HepG2 (cell line): ENCODE results near the gene TBX3. TPM values are rescaled to one million over a fixed set of nuclear protein-coding genes. Genes with fewer than 3 reads are reported as not detected.

Experiments
- ARNT2 ChIP-seq: sonication (generic); formaldehyde crosslinking; IDR thresholded peaks from 2 replicates; pipeline ENCODE4 v1.8.0; 2022; ENCODE audit warnings: mild to moderate bottlenecking, low read depth, missing genetic modification reagents, moderate library complexity
- EHMT2 ChIP-seq: fragments of 200-600 bp; sonication (generic); IDR thresholded peaks from 2 replicates; pipeline ENCODE4 v1.7.0; 2017; ENCODE audit warnings: antibody characterized with exemption, low read depth, low read length, borderline replicate concordance
- GABPB1 ChIP-seq: IDR thresholded peaks from 2 replicates; pipeline ENCODE4 v1.6.1; 2016; ENCODE audit warnings: mild to moderate bottlenecking, missing genetic modification reagents, moderate library complexity, missing compliant biosample characterization
- JUND ChIP-seq: sonication (generic); formaldehyde crosslinking; IDR thresholded peaks from 2 replicates; pipeline ENCODE4 v1.8.0; 2022; ENCODE audit warnings: mild to moderate bottlenecking, missing genetic modification reagents
- MAF1 ChIP-seq: sonication (generic); formaldehyde crosslinking; IDR thresholded peaks from 2 replicates; pipeline ENCODE4 v1.5.0; 2020; ENCODE audit warnings: missing genetic modification reagents, borderline replicate concordance
- MXD4 ChIP-seq: IDR thresholded peaks from 2 replicates; pipeline ENCODE4 v1.6.1; 2016; ENCODE audit warnings: mild to moderate bottlenecking, missing biosample characterization, missing genetic modification reagents
- NFATC3 ChIP-seq: sonication (generic); formaldehyde crosslinking; IDR thresholded peaks from 2 replicates; pipeline ENCODE4 v1.5.1; 2020; ENCODE audit warnings: mild to moderate bottlenecking, missing genetic modification reagents
- ONECUT2 ChIP-seq: sonication (generic); formaldehyde crosslinking; IDR thresholded peaks from 2 replicates; pipeline ENCODE4 v1.4.0; 2020; ENCODE audit warnings: missing genetic modification reagents
- PAWR ChIP-seq: sonication (generic); formaldehyde crosslinking; IDR thresholded peaks from 2 replicates; pipeline ENCODE4 v1.4.0; 2020; ENCODE audit warnings: missing genetic modification reagents, mild to moderate bottlenecking, borderline replicate concordance
- SAFB2 ChIP-seq: sonication (generic); formaldehyde crosslinking; IDR thresholded peaks from 2 replicates; pipeline ENCODE4 v1.5.1; 2020; ENCODE audit warnings: missing genetic modification reagents, low read depth, mild to moderate bottlenecking, borderline replicate concordance
- TAF15 ChIP-seq: fragments of 200-400 bp; formaldehyde crosslinking; IDR thresholded peaks from one replicate; pipeline ENCODE4 v1.6.1; 2018; ENCODE audit warnings: mild to moderate bottlenecking, low read depth, low read length; ENCODE audit not compliant: poor library complexity, severe bottlenecking
- THYN1 ChIP-seq: sonication (generic); formaldehyde crosslinking; IDR thresholded peaks from 2 replicates; pipeline ENCODE4 v1.8.1; 2023; ENCODE audit warnings: low read depth, mild to moderate bottlenecking, moderate library complexity, missing genetic modification reagents, borderline replicate concordance
- TP53 ChIP-seq: sonication (generic); formaldehyde crosslinking; conservative IDR thresholded peaks from 2 replicates; pipeline ENCODE4 v1.4.0; 2020; ENCODE audit warnings: missing genetic modification reagents
- ZC3H13 ChIP-seq: sonication (generic); formaldehyde crosslinking; IDR thresholded peaks from 2 replicates; pipeline ENCODE4 v1.8.1; 2023; ENCODE audit warnings: mild to moderate bottlenecking, missing genetic modification reagents, moderate library complexity
- ZFY ChIP-seq: sonication (generic); formaldehyde crosslinking; IDR thresholded peaks from 2 replicates; pipeline ENCODE4 v1.4.0; 2020; ENCODE audit warnings: missing genetic modification reagents
- ZNF180 ChIP-seq: sonication (generic); formaldehyde crosslinking; IDR thresholded peaks from 2 replicates; pipeline ENCODE4 v1.4.0; 2020; ENCODE audit warnings: low read depth, missing genetic modification reagents, borderline replicate concordance
- ZNF232 ChIP-seq: sonication (generic); formaldehyde crosslinking; IDR thresholded peaks from 2 replicates; pipeline ENCODE4 v1.4.0; 2020; ENCODE audit warnings: missing genetic modification reagents, borderline replicate concordance
- ZNF550 ChIP-seq: sonication (generic); formaldehyde crosslinking; IDR thresholded peaks from 2 replicates; pipeline ENCODE4 v1.4.0; 2020; ENCODE audit warnings: mild to moderate bottlenecking, missing genetic modification reagents, borderline replicate concordance
- ZNF737 ChIP-seq: sonication (generic); formaldehyde crosslinking; IDR thresholded peaks from 2 replicates; pipeline ENCODE4 v1.5.0; 2020; ENCODE audit warnings: missing genetic modification reagents, mild to moderate bottlenecking, borderline replicate concordance
- ZNF878 ChIP-seq: sonication (generic); formaldehyde crosslinking; IDR thresholded peaks from 2 replicates; pipeline ENCODE4 v1.8.1; 2023; ENCODE audit warnings: mild to moderate bottlenecking, missing genetic modification reagents, moderate library complexity
- polyA plus RNA-seq, 8 experiments: library from polyadenylated mRNA; depleted of rRNA in 3 of 8; stranded (reverse) in 7 of 8; unstranded in 1 of 8; fragments of >200 nt; fragmentation: Illumina TruSeq in 4 of 8; extraction: Trizol in 4 of 8; gene quantifications; 2 replicates each; pipeline versions ENCODE4 v1.2.1 to v1.2.3, GENCODE V29; 2011 to 2016; ENCODE audit warnings: low read depth in 4 of 8, missing spikeins in 1 of 8, mixed read lengths in 1 of 8; ENCODE audit not compliant: insufficient read depth in 1 of 8
- total RNA-seq, 5 experiments: library from RNA; depleted of rRNA; stranded (reverse); fragments of >200 nt; fragmentation: Illumina TruSeq; extraction: Trizol; gene quantifications; 2 replicates each; pipeline ENCODE4 v1.2.3, GENCODE V29; 2016; ENCODE audit warnings: low read depth in 1 of 5
- TF ChIP-seq, protein P1 (sequence below): conservative IDR thresholded peaks from 2 replicates; pipeline ENCODE4 v1.6.1; 2018; ENCODE audit warnings: missing genetic modification reagents
- TF ChIP-seq, protein P2 (sequence below): sonication (generic); formaldehyde crosslinking; IDR thresholded peaks from 2 replicates; pipeline ENCODE4 v1.4.0; 2020; ENCODE audit warnings: missing genetic modification reagents, low read depth, mild to moderate bottlenecking, borderline replicate concordance
- TF ChIP-seq, protein P3 (sequence below): IDR thresholded peaks from 2 replicates; pipeline ENCODE4 v1.4.0; 2020; ENCODE audit warnings: mild to moderate bottlenecking, missing genetic modification reagents
- TF ChIP-seq, protein P4 (sequence below): sonication (generic); formaldehyde crosslinking; IDR thresholded peaks from 2 replicates; pipeline ENCODE4 v1.5.0; 2020; ENCODE audit warnings: missing genetic modification reagents

The TBX3 gene
- total and polyA plus RNA-seq, 2 of the 13 experiments (the other 11 are each of a cell fraction or from before 2014, with no cell fraction given) = 27.1 to 42.4 TPM

DNA sequence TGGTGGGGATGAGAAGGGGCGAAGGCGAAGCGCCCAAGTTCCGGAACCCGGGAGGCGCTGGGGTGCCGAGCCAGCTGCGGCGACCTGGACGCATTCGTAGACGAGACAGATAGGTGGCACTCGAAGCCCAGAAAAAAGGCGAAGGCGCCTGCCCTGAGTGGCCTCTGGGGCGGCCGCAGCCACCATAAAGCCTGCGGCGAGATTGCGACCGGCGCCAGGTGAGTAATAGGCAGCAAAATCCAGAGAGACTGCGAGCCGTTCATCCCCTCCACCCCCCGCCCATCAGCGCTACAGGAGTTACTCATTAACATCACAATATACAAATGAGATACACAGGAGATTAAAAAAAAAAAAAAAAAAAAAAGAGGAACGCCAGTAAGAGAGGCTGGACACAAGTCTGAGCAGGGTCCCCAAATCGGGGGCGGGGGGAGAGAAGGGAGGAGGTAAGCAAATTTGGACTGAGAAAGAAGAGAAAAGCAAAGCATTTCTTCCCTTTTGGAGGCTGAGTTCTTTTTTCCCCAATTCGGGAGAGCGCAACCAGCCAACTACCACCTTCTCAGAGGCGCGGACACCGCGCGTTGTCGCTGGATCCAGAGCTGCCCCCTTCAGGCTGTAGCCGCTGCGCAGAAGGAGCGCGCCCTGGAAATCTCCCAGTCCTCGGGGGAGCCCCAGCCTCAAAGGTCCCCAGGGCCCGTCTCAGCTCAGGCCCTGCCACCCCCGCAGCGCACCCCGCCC is 15.7 kb downstream of the TBX3 start (continued):
- TF ChIP-seq NFATC3 (CRISPR knock-in tag) = no peak
- peak; percentile 55; the same call in 1 of the 2 replicates for TF ChIP-seq GABPB1 (CRISPR knock-in tag)
- no peak for TF ChIP-seq EHMT2
- TF ChIP-seq, protein P1, sequence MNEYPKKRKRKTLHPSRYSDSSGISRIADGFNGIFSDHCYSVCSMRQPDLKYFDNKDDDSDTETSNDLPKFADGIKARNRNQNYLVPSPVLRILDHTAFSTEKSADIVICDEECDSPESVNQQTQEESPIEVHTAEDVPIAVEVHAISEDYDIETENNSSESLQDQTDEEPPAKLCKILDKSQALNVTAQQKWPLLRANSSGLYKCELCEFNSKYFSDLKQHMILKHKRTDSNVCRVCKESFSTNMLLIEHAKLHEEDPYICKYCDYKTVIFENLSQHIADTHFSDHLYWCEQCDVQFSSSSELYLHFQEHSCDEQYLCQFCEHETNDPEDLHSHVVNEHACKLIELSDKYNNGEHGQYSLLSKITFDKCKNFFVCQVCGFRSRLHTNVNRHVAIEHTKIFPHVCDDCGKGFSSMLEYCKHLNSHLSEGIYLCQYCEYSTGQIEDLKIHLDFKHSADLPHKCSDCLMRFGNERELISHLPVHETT = no peak
- TF ChIP-seq TAF15 = no peak
- no peak for TF ChIP-seq MAF1 (CRISPR knock-in tag)
- TF ChIP-seq PAWR (CRISPR knock-in tag) = no peak
- no peak for TF ChIP-seq ZC3H13 (CRISPR knock-in tag)
- TF ChIP-seq ZFY (CRISPR knock-in tag) = no peak; the same call in none of the 2 replicates
- no peak for TF ChIP-seq ONECUT2 (CRISPR knock-in tag)
- TF ChIP-seq ZNF737 = no peak
- no peak for TF ChIP-seq SAFB2 (CRISPR knock-in tag)
- TF ChIP-seq THYN1 = no peak
- TF ChIP-seq JUND = no peak
- no peak for TF ChIP-seq ARNT2 (CRISPR knock-in tag)
- no peak for TF ChIP-seq TP53 (CRISPR knock-in tag)
- TF ChIP-seq ZNF232 (CRISPR knock-in tag) = no peak
- TF ChIP-seq, protein P2, sequence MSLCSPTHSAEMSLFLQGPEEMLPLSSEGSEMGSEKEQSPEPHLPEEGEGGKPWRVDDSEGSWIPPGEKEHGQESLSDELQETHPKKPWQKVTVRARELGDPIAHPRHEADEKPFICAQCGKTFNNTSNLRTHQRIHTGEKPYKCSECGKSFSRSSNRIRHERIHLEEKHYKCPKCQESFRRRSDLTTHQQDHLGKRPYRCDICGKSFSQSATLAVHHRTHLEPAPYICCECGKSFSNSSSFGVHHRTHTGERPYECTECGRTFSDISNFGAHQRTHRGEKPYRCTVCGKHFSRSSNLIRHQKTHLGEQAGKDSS (CRISPR knock-in tag) = no peak
- TF ChIP-seq ZNF180 (CRISPR knock-in tag) = no peak
- TF ChIP-seq, protein P3, sequence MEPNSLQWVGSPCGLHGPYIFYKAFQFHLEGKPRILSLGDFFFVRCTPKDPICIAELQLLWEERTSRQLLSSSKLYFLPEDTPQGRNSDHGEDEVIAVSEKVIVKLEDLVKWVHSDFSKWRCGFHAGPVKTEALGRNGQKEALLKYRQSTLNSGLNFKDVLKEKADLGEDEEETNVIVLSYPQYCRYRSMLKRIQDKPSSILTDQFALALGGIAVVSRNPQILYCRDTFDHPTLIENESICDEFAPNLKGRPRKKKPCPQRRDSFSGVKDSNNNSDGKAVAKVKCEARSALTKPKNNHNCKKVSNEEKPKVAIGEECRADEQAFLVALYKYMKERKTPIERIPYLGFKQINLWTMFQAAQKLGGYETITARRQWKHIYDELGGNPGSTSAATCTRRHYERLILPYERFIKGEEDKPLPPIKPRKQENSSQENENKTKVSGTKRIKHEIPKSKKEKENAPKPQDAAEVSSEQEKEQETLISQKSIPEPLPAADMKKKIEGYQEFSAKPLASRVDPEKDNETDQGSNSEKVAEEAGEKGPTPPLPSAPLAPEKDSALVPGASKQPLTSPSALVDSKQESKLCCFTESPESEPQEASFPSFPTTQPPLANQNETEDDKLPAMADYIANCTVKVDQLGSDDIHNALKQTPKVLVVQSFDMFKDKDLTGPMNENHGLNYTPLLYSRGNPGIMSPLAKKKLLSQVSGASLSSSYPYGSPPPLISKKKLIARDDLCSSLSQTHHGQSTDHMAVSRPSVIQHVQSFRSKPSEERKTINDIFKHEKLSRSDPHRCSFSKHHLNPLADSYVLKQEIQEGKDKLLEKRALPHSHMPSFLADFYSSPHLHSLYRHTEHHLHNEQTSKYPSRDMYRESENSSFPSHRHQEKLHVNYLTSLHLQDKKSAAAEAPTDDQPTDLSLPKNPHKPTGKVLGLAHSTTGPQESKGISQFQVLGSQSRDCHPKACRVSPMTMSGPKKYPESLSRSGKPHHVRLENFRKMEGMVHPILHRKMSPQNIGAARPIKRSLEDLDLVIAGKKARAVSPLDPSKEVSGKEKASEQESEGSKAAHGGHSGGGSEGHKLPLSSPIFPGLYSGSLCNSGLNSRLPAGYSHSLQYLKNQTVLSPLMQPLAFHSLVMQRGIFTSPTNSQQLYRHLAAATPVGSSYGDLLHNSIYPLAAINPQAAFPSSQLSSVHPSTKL (CRISPR knock-in tag) = peak; percentile 56
- 0 out of 2 replicates have a peak, but pooled peaks have one; percentile 22 for TF ChIP-seq MXD4 (CRISPR knock-in tag)
- no peak for TF ChIP-seq ZNF550
- TF ChIP-seq, protein P4, sequence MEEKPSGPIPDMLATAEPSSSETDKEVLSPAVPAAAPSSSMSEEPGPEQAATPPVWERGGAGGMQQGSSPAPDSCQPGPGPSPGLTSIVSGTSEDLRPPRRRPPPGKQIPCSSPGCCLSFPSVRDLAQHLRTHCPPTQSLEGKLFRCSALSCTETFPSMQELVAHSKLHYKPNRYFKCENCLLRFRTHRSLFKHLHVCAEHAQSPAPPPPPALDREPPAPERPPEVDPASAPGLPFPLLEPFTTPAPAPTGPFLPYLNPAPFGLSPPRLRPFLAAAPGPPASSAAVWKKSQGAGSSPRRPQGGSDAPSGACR = no peak
- no peak for TF ChIP-seq ZNF878 (CRISPR knock-in tag)
